ENCODE results near the gene CNTNAP2.

The CNTNAP2 gene

DNA sequence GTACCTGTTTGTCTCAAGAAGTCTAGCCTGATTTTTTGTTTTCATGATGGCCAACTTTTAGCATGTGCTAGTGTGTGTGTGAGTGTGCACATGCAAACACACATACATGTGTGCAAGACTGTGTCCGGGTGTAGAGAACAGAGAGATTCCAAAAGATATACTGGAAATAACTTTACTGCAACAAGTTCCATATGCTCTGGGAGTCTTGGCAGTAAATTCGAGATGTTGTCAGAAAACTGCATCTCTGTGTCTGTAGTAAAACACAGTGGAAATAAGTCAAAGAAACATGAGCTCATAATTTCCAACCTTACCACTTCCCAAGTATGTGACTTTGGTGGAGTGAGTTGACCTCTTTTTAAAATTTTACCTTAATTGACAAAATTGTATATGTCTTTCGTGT is 1523.2 kb downstream of the CNTNAP2 start:
- Histone ChIP-seq H2AFZ (ENCODE audit: low read depth, low read length) (no peak overlapping the region), H3K79me2 (ENCODE audit: insufficient read depth, low read length) (no peaks in the 10 kb centered on the region), H3K4me1 (ENCODE audit: insufficient read depth, low read length) (no peaks in the 10 kb centered on the region), H3K9ac (ENCODE audit: low read depth, low read length) (no peak overlapping the region), H4K20me1 (ENCODE audit: insufficient read depth, low read length) (no peaks in the 10 kb centered on the region), H3K9me3 (ENCODE audit: insufficient read depth, low read length, severe bottlenecking) (no peaks in the 10 kb centered on the region), H3K27ac (ENCODE audit: low read length) (no peak overlapping the region), H3K27me3 (ENCODE audit: insufficient read depth, low read length, poor library complexity) (no peaks in the 10 kb centered on the region), H3K36me3 (ENCODE audit: insufficient read depth, low read length) (no peaks in the 10 kb centered on the region), H3K4me3 (ENCODE audit: low read depth in 1 of 2, low read length in 2 of 2) (no peak overlapping the region), H3K4me2 (ENCODE audit: insufficient read depth, low read length) (no peak overlapping the region)
- DNase-seq, result no peak
- TF ChIP-seq CTCF (IDR thresholded peaks at IDR 0.05; ENCODE audit: borderline replicate concordance, extremely low read depth, low read length, poor library complexity, severe bottlenecking), result no peak
- no peak for TF ChIP-seq EZH2 (IDR thresholded peaks at IDR 0.05; ENCODE audit: borderline replicate concordance, low read depth, low read length, severe bottlenecking)
- no peak for ATAC-seq (ENCODE audit: insufficient read depth, low read depth)

DNA sequence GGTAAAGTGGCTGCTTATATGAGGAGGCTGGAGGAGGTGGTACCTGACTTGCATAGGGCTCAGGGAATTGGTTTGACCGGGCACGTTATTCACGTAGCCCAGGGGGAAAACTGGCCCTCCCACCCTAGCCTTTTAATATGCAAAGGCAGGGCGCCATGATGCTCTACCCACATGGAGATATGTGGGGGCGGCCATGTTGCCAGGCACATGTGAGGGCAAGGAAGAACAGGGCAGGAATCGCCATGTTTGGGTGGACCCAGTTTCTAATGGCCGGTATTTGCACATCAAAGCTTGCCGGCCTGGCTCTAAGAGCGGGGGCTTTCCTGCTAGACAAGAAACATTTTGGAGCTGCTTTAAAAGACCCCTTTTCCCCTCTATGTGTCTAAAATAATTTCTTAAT is 1524.2 kb downstream of the CNTNAP2 start:
- no peaks in the 10 kb centered on the region for H3K4me1 ChIP-seq (ENCODE audit: insufficient read depth, low read length)
- H3K27me3 ChIP-seq (ENCODE audit: insufficient read depth, low read length, poor library complexity), result no peaks in the 10 kb centered on the region
- H3K4me2 ChIP-seq (ENCODE audit: insufficient read depth, low read length), result no peak overlapping the region
- DNase-seq (no peak), ATAC-seq (ENCODE audit: insufficient read depth, low read depth) (no peak)
- no peaks in the 10 kb centered on the region for H3K9me3 ChIP-seq (ENCODE audit: insufficient read depth, low read length, severe bottlenecking)
- H3K9ac ChIP-seq (ENCODE audit: low read depth, low read length), result no peak overlapping the region
- no peaks in the 10 kb centered on the region for H3K79me2 ChIP-seq (ENCODE audit: insufficient read depth, low read length)
- no peak overlapping the region for H3K4me3 ChIP-seq (ENCODE audit: low read depth in 1 of 2, low read length in 2 of 2)
- TF ChIP-seq CTCF (IDR thresholded peaks at IDR 0.05; ENCODE audit: borderline replicate concordance, extremely low read depth, low read length, poor library complexity, severe bottlenecking), result no peak
- TF ChIP-seq EZH2 (IDR thresholded peaks at IDR 0.05; ENCODE audit: borderline replicate concordance, low read depth, low read length, severe bottlenecking), result no peak
- H4K20me1 ChIP-seq (ENCODE audit: insufficient read depth, low read length), result no peaks in the 10 kb centered on the region
- no peak overlapping the region for H2AFZ ChIP-seq (ENCODE audit: low read depth, low read length)
- H3K36me3 ChIP-seq (ENCODE audit: insufficient read depth, low read length), result no peaks in the 10 kb centered on the region
- no peak overlapping the region for H3K27ac ChIP-seq (ENCODE audit: low read length)

DNA sequence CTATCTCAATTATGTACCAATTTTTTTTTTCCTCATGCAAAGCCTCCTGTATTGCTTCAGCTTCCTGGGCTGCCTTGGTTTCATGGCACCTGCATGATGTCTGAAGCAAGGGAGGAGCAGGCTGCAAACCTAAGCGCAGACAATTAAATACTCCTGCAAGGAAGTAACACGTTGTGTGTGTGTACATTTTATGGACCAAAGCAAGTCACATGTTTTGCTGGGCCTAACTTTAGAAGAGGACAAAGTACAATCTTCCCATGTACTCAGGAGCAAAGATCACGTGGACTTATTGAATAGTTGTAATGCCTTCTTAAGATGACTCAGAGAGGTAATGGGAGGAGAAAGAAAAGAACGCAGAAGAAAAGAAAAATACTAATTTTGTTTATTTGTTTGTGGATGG is 1530.0 kb downstream of the CNTNAP2 start:
- Histone ChIP-seq H3K27me3 (ENCODE audit: insufficient read depth, low read length, poor library complexity) (no peaks in the 10 kb centered on the region), H3K9ac (ENCODE audit: low read depth, low read length) (no peak overlapping the region), H3K79me2 (ENCODE audit: insufficient read depth, low read length) (no peaks in the 10 kb centered on the region), H3K4me2 (ENCODE audit: insufficient read depth, low read length) (no peak overlapping the region), H3K4me1 (ENCODE audit: insufficient read depth, low read length) (no peaks in the 10 kb centered on the region), H3K27ac (ENCODE audit: low read length) (no peak overlapping the region), H4K20me1 (ENCODE audit: insufficient read depth, low read length) (no peaks in the 10 kb centered on the region), H3K4me3 (ENCODE audit: low read depth in 1 of 2, low read length in 2 of 2) (no peak overlapping the region), H2AFZ (ENCODE audit: low read depth, low read length) (no peak overlapping the region), H3K9me3 (ENCODE audit: insufficient read depth, low read length, severe bottlenecking) (no peaks in the 10 kb centered on the region), H3K36me3 (ENCODE audit: insufficient read depth, low read length) (no peaks in the 10 kb centered on the region)
- TF ChIP-seq EZH2 (IDR thresholded peaks at IDR 0.05; ENCODE audit: borderline replicate concordance, low read depth, low read length, severe bottlenecking), result no peak
- no peak for TF ChIP-seq CTCF (IDR thresholded peaks at IDR 0.05; ENCODE audit: borderline replicate concordance, extremely low read depth, low read length, poor library complexity, severe bottlenecking)
- DNase-seq (no peak), ATAC-seq (ENCODE audit: insufficient read depth, low read depth) (no peak)

GRCh38 chr7:147650991-147651390 is 1534.4 kb downstream of the CNTNAP2 start:
- Histone ChIP-seq H3K36me3 (ENCODE audit: insufficient read depth, low read length) (no peaks in the 10 kb centered on the region), H4K20me1 (ENCODE audit: insufficient read depth, low read length) (no peaks in the 10 kb centered on the region), H3K4me2 (ENCODE audit: insufficient read depth, low read length) (no peak overlapping the region), H3K27me3 (ENCODE audit: insufficient read depth, low read length, poor library complexity) (no peaks in the 10 kb centered on the region), H3K79me2 (ENCODE audit: insufficient read depth, low read length) (no peaks in the 10 kb centered on the region), H3K27ac (ENCODE audit: low read length) (no peak overlapping the region), H3K9me3 (ENCODE audit: insufficient read depth, low read length, severe bottlenecking) (no peaks in the 10 kb centered on the region), H3K9ac (ENCODE audit: low read depth, low read length) (no peak overlapping the region), H3K4me1 (ENCODE audit: insufficient read depth, low read length) (no peaks in the 10 kb centered on the region), H2AFZ (ENCODE audit: low read depth, low read length) (no peak overlapping the region), H3K4me3 (ENCODE audit: low read depth in 1 of 2, low read length in 2 of 2) (no peak overlapping the region)
- TF ChIP-seq CTCF (IDR thresholded peaks at IDR 0.05; ENCODE audit: borderline replicate concordance, extremely low read depth, low read length, poor library complexity, severe bottlenecking), result no peak
- no peak for TF ChIP-seq EZH2 (IDR thresholded peaks at IDR 0.05; ENCODE audit: borderline replicate concordance, low read depth, low read length, severe bottlenecking)
- DNase-seq (no peak), ATAC-seq (ENCODE audit: insufficient read depth, low read depth) (no peak)
